ENCODE results near the gene MRPL16. TPM values are rescaled to one million over a fixed set of nuclear protein-coding genes. Genes with fewer than 3 reads are reported as not detected.

MRPL16 gene
- total RNA-seq, 2 experiments from 2014 or later, result 22.8 to 24.6 TPM

DNA sequence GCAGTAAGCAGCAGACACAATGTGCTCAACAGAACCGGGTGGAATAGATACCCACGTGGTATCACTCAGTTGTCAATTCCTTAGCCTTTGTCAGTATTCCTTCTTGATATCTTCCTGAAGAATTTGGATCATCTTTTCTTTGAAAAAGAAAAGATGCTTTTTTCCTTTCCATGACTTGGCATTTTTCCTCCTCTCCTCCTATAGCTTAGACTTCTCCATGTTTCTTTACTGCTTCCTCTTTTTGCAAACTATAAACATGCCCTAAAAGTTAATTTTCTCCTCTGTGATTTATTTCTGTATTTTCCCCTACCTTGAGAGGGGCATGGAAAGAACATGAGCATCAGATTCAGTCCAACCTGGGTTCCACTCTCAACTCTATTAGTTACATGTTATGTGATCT, 23.0 kb upstream of the MRPL16 start:
- POLR2A ChIA-PET, result no interaction called here
- CTCF ChIA-PET, result interaction anchor here (1.3 kb wide), 1 partner anchor 8 kb away, joined by 3 read pairs; no protein-coding TSS in a partner anchor
- H3K4me3 ChIP-seq (ENCODE audit: low read length), result no peak overlapping the region

DNA sequence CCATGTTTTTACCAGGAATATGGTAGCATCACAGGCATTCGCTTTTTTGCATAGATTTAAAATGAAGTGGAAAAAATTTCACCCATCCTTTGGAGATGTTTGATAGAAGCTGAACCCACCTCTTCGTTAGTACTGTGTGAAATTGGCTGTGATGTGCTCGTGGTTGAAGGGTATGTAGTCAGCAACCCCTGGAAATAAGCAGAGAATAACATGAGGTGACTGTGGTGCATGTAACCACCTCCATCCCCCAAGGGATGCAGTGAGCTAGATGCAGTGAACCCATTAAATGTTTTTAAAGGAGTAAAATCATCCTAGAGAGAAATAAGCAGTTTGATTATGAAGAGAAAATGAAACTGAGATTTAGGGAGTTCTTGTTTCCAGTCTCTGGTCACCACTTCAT, 18.8 kb upstream of the MRPL16 start:
- ATAC-seq (ENCODE audit: poor library complexity), result no peak

More for the DNA sequence above, 23.0 kb upstream of the MRPL16 start:
- Mint-ChIP-seq H3K4me3 (no peak overlapping the region), H3K4me1 (ENCODE audit: low read depth) (no peaks in the 10 kb centered on the region), H3K36me3 (ENCODE audit: low read depth) (no peaks in the 10 kb centered on the region), H3K27me3 (peaks cover 22% of the 10 kb centered on the region), H3K27ac (no peak overlapping the region), H3K9me3 (no peaks in the 10 kb centered on the region)
- no peaks in the 10 kb centered on the region for H3K27me3 ChIP-seq (ENCODE audit: control insufficient read depth in 1 of 2, insufficient read depth in 2 of 2, low read length in 2 of 2)
- TF ChIP-seq, protein P1, sequence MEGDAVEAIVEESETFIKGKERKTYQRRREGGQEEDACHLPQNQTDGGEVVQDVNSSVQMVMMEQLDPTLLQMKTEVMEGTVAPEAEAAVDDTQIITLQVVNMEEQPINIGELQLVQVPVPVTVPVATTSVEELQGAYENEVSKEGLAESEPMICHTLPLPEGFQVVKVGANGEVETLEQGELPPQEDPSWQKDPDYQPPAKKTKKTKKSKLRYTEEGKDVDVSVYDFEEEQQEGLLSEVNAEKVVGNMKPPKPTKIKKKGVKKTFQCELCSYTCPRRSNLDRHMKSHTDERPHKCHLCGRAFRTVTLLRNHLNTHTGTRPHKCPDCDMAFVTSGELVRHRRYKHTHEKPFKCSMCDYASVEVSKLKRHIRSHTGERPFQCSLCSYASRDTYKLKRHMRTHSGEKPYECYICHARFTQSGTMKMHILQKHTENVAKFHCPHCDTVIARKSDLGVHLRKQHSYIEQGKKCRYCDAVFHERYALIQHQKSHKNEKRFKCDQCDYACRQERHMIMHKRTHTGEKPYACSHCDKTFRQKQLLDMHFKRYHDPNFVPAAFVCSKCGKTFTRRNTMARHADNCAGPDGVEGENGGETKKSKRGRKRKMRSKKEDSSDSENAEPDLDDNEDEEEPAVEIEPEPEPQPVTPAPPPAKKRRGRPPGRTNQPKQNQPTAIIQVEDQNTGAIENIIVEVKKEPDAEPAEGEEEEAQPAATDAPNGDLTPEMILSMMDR (IDR thresholded peaks at IDR 0.05), result no peak
- no peak for ATAC-seq (ENCODE audit: poor library complexity)
- H3K4me1 ChIP-seq (ENCODE audit: insufficient read depth, low read length), result no peaks in the 10 kb centered on the region
- intact Hi-C loops (cut with DNase I, micrococcal nuclease), result no loop called here
- no peak overlapping the region for H3K27ac ChIP-seq (ENCODE audit: low read depth in 1 of 2, low read length in 2 of 2)
- no peaks in the 10 kb centered on the region for H3K9me3 ChIP-seq (ENCODE audit: control insufficient read depth in 1 of 2, insufficient read depth in 1 of 2, low read length in 2 of 2)
- DNase-seq, result no peak
- H3K36me3 ChIP-seq (ENCODE audit: insufficient read depth, low read length), result no peaks in the 10 kb centered on the region

DNA sequence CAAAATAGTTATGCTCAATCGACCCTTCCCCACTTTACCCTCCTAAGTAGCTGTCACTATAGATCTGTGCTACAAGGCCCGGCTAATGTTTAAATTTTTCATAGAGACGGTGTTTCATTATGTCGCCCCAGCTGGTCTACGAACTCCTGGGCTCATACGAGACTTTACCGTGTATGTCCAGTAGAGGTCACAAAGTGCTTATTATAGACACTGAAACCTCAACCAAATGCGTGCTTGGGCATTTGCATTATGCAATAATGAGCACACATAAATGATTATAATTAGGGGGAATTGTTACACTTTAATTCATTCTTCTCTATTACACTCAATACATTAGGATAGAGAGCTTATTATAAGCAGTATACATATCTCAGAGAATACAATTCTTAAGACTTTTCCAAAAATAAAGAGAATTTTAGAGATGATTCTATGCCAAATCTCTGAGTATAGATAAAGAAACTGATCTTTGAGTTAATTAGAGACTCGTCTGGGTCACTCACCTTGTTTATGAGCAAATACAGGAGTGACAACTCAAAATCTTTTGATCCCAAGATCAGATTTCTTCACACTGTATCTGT, 12.5 kb upstream of the MRPL16 start:
- ChIA-PET CTCF (interaction anchor here (0.6 to 1.2 kb wide), 3 partner anchors 9 to 37 kb away, joined by 3 to 4 read pairs (median 4); partner anchors contain the start of gene MRPL16), POLR2A (no interaction called here)
- Mint-ChIP-seq H3K36me3 (ENCODE audit: low read depth) (no peaks in the 10 kb centered on the region), H3K9me3 (no peaks in the 10 kb centered on the region), H3K27me3 (peaks cover 4% of the 10 kb centered on the region), H3K4me1 (ENCODE audit: low read depth) (peaks cover 10% of the 10 kb centered on the region), H3K4me3 (no peak overlapping the region), H3K27ac (no peak overlapping the region)
- H3K4me1 ChIP-seq (ENCODE audit: insufficient read depth, low read length), result peaks cover 8% of the 10 kb centered on the region
- peak; percentile 57 for ATAC-seq (ENCODE audit: poor library complexity)
- intact Hi-C loops (cut with DNase I, micrococcal nuclease), result loop anchor here (1.0 to 5.0 kb wide), 5 partner anchors 308 to 430 kb away; no protein-coding TSS in a partner anchor
- no peak overlapping the region for H3K27ac ChIP-seq (ENCODE audit: low read depth in 1 of 2, low read length in 2 of 2)
- H3K36me3 ChIP-seq (ENCODE audit: insufficient read depth, low read length), result no peaks in the 10 kb centered on the region
- peak in 5 of 14 experiments; percentile 2 to 69 (median 57) for DNase-seq
- no peak overlapping the region for H3K4me3 ChIP-seq (ENCODE audit: low read length)
- H3K27me3 ChIP-seq (ENCODE audit: control insufficient read depth in 1 of 2, insufficient read depth in 2 of 2, low read length in 2 of 2), result no peaks in the 10 kb centered on the region
- H3K9me3 ChIP-seq (ENCODE audit: control insufficient read depth in 1 of 2, insufficient read depth in 1 of 2, low read length in 2 of 2), result no peaks in the 10 kb centered on the region
- TF ChIP-seq, protein P1 (IDR thresholded peaks at IDR 0.05), result peak; percentile 49

More for the DNA sequence above, 18.8 kb upstream of the MRPL16 start:
- TF ChIP-seq, protein P1 (IDR thresholded peaks at IDR 0.05), result no peak
- no peak overlapping the region for H3K4me3 ChIP-seq (ENCODE audit: low read length)
- no peaks in the 10 kb centered on the region for H3K4me1 ChIP-seq (ENCODE audit: insufficient read depth, low read length)
- Mint-ChIP-seq H3K27me3 (peaks cover 4% of the 10 kb centered on the region), H3K4me1 (ENCODE audit: low read depth) (no peaks in the 10 kb centered on the region), H3K4me3 (no peak overlapping the region), H3K36me3 (ENCODE audit: low read depth) (no peaks in the 10 kb centered on the region), H3K27ac (no peak overlapping the region), H3K9me3 (no peaks in the 10 kb centered on the region)
- H3K36me3 ChIP-seq (ENCODE audit: insufficient read depth, low read length), result no peaks in the 10 kb centered on the region
- H3K27ac ChIP-seq (ENCODE audit: low read depth in 1 of 2, low read length in 2 of 2), result no peak overlapping the region
- no peak for DNase-seq
- intact Hi-C loops (cut with DNase I, micrococcal nuclease), result no loop called here
- no peaks in the 10 kb centered on the region for H3K9me3 ChIP-seq (ENCODE audit: control insufficient read depth in 1 of 2, insufficient read depth in 1 of 2, low read length in 2 of 2)
- ChIA-PET POLR2A (no interaction called here), CTCF (no interaction called here)
- no peaks in the 10 kb centered on the region for H3K27me3 ChIP-seq (ENCODE audit: control insufficient read depth in 1 of 2, insufficient read depth in 2 of 2, low read length in 2 of 2)
